ENCODE data around the gene MRPL19.

MRPL19 gene

GRCh38 chr2:75737961-75738360 is 91.4 kb downstream of the MRPL19 start:
- no peak for DNase-seq (ENCODE audit: low read depth)
